Kidney epithelial cell (primary cell): ENCODE data around the gene LRBA. TPM values are rescaled to one million over a fixed set of nuclear protein-coding genes. Genes with fewer than 3 reads are reported as not detected.

ENCODE experiments used
- DNase-seq: peaks from one replicate; pipeline ENCODE4 v3.0.0-alpha.2; 2010; ENCODE audit warnings: low read depth
- H3K27me3 ChIP-seq: 2 replicates; pipeline ENCODE4 v1.6.0; 2011; ENCODE audit warnings: low read length; ENCODE audit not compliant: control insufficient read depth, insufficient read depth
- H3K36me3 ChIP-seq: 2 replicates; pipeline ENCODE4 v1.5.1; 2011; ENCODE audit warnings: low read length; ENCODE audit not compliant: control insufficient read depth, insufficient read depth
- H3K4me3 ChIP-seq: 2 replicates; pipeline ENCODE4 v1.5.1; 2011; ENCODE audit warnings: low read depth, mild to moderate bottlenecking, control low read depth, low read length
- CTCF ChIP-seq: IDR thresholded peaks from 2 replicates; pipeline ENCODE4 v1.5.1; 2011; ENCODE audit warnings: mild to moderate bottlenecking, moderate library complexity, low read length, control low read depth, inconsistent platforms; ENCODE audit not compliant: insufficient read depth, poor library complexity, severe bottlenecking
- total RNA-seq: library from RNA; depleted of rRNA; stranded (reverse); fragments of >200 nt; gene quantifications from 2 replicates; pipeline ENCODE4 v1.2.3, GENCODE V29; 2015

Gene LRBA
- total RNA-seq, 1 donor from 2014 or later = 85.2 TPM

GRCh38 chr4:151012820-151013219, 2.3 kb downstream of the LRBA start:
- H3K4me3 ChIP-seq = peak overlapping the region; percentile 97
- no peak for TF ChIP-seq CTCF
- no peaks in the 10 kb centered on the region for H3K27me3 ChIP-seq
- DNase-seq = no peak
- H3K36me3 ChIP-seq = no peaks in the 10 kb centered on the region

GRCh38 chr4:151012376-151012775, 2.7 kb downstream of the LRBA start:
- Histone ChIP-seq H3K4me3 (no peak overlapping the region), H3K27me3 (no peaks in the 10 kb centered on the region), H3K36me3 (no peaks in the 10 kb centered on the region)
- no peak for DNase-seq
- TF ChIP-seq CTCF = no peak

- no peak for TF ChIP-seq CTCF
- no peak for DNase-seq
- H3K36me3 ChIP-seq = no peaks in the 10 kb centered on the region
- H3K4me3 ChIP-seq = no peak overlapping the region
- H3K27me3 ChIP-seq = no peaks in the 10 kb centered on the region
These were observed 10.9 kb downstream of the LRBA start for GRCh38 chr4:151004222-151004621.

- no peak for DNase-seq
- Histone ChIP-seq H3K36me3 (no peaks in the 10 kb centered on the region), H3K4me3 (no peak overlapping the region), H3K27me3 (no peaks in the 10 kb centered on the region)
- no peak for TF ChIP-seq CTCF
These were observed 14.2 kb downstream of the LRBA start for GRCh38 chr4:151000747-151001429.

GRCh38 chr4:150999086-150999485, 16.0 kb downstream of the LRBA start:
- no peak for TF ChIP-seq CTCF
- Histone ChIP-seq H3K27me3 (no peaks in the 10 kb centered on the region), H3K36me3 (no peaks in the 10 kb centered on the region), H3K4me3 (no peak overlapping the region)
- no peak for DNase-seq

- H3K27me3 ChIP-seq = no peaks in the 10 kb centered on the region
- no peak overlapping the region for H3K4me3 ChIP-seq
- no peaks in the 10 kb centered on the region for H3K36me3 ChIP-seq
- no peak for TF ChIP-seq CTCF
- DNase-seq = no peak
These were observed 17.9 kb downstream of the LRBA start for GRCh38 chr4:150997141-150997540.
